Loucy (cell line): ENCODE results near the gene ZFAND3.

Experiments used
- EZH2phosphoT487 ChIP-seq: fragments of 200-600 bp; IDR thresholded peaks from 2 replicates; pipeline ENCODE4 v1.6.1; 2018; ENCODE audit warnings: antibody characterized with exemption, mild to moderate bottlenecking, moderate library complexity, borderline replicate concordance
- TF ChIP-seq, protein P1 (sequence below): fragments of 200-600 bp; sonication (generic); conservative IDR thresholded peaks from 2 replicates; pipeline ENCODE4 v1.5.1; 2014; ENCODE audit warnings: mild to moderate bottlenecking, antibody characterized with exemption, low read length

DNA sequence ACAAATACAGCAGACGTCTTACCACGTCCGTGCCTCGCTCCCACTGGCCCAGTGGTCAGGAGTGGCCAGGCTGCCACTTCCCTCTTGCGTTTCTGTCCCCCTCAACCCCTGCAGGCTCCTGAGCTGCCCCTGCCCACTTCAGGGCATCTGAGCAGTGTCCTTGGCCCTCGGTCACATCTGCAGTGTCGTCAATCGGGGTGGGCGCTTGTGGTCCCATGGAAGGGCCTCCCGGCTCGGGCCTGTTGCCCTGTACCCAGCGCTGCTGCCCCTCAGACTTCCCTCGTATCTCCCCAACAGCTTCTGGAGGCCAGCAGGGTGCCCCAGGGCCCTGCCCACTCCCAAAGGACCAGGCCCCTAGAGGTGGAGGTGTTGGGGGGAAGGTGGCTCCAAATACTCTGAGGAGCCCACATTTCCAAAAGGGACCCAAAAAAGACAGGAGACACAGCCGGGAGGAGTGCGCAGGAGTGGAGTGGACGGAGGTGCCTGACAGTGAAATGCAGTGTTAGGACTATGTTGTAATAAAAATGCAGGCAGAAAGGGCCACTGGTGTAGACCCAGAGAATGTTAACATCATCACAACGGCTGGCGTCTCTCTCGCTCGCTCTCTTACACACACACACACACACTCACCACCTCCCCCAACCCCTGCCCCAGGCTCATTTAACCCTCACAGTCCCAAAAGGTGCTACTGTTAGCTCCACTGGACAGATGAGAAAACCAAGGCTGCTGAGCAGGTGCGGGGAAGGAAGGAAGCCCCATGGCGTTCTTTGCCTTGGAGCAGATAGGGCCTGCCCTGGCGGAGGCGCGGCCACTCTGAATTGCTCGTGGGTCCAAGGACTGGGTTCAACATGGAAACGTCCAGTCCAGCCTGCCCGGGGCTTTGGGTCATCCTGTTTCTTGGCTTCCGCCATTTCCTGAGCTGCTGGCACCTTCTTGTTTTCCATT, 343.9 kb downstream of the ZFAND3 start:
- TF ChIP-seq, protein P1, sequence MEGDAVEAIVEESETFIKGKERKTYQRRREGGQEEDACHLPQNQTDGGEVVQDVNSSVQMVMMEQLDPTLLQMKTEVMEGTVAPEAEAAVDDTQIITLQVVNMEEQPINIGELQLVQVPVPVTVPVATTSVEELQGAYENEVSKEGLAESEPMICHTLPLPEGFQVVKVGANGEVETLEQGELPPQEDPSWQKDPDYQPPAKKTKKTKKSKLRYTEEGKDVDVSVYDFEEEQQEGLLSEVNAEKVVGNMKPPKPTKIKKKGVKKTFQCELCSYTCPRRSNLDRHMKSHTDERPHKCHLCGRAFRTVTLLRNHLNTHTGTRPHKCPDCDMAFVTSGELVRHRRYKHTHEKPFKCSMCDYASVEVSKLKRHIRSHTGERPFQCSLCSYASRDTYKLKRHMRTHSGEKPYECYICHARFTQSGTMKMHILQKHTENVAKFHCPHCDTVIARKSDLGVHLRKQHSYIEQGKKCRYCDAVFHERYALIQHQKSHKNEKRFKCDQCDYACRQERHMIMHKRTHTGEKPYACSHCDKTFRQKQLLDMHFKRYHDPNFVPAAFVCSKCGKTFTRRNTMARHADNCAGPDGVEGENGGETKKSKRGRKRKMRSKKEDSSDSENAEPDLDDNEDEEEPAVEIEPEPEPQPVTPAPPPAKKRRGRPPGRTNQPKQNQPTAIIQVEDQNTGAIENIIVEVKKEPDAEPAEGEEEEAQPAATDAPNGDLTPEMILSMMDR, result no peak
- TF ChIP-seq EZH2phosphoT487, result no peak
